ENCODE results near the gene KCNA1. TPM values are rescaled to one million over a fixed set of nuclear protein-coding genes. Genes with fewer than 3 reads are reported as not detected.

Gene KCNA1
- total RNA-seq = not detected in 2 replicates
- polyA plus RNA-seq = not detected in 2 replicates
- polyA plus RNA-seq (2011; cell fraction: cytosol; rRNA removed) = not detected in 2 replicates
- not detected in 2 replicates for polyA plus RNA-seq (2011; cell fraction: nucleus; rRNA removed)
- not detected in 2 replicates for polyA plus RNA-seq (2012)
- not detected in 2 replicates for polyA minus RNA-seq
- not detected for polyA minus RNA-seq (2011; cell fraction: cytosol; rRNA and poly(A)+ RNA removed)
- not detected in 2 replicates for polyA minus RNA-seq (2011; cell fraction: nucleus; rRNA and poly(A)+ RNA removed)
- Bru-seq, nascent RNA = not detected
- BruChase-seq, experiment 1, labeled RNA remaining after a 6-hour chase = not detected
- BruChase-seq, experiment 2, labeled RNA remaining after a 2-hour chase = not detected
- long read RNA-seq = 0 reads

GRCh38 chr12:4909734-4910501 lies at the start of gene KCNA1:
Gene KCNA1, plus strand, starts transcription at chr12:4909905. Its CDS starts 1,474 bp downstream, at chr12:4911379.
- H3K36me3 ChIP-seq (ENCODE audit: control insufficient read depth in 2 of 2, extremely low read depth in 1 of 2, insufficient read depth in 2 of 2, low read length in 2 of 2) = no peaks in the 10 kb centered on the region
- H3K27me3 ChIP-seq (ENCODE audit: control insufficient read depth in 2 of 2, insufficient read depth in 2 of 2, low read length in 2 of 2) = peaks cover 42 to 53% of the 10 kb centered on the region in 2 experiments
- H3K4me1 ChIP-seq (ENCODE audit: control insufficient read depth, extremely low read depth, insufficient read depth, low read length) = peaks cover 2% of the 10 kb centered on the region
- no peaks in the 10 kb centered on the region for H4K20me1 ChIP-seq (replicated peaks; ENCODE audit: control insufficient read depth, extremely low read depth, insufficient read depth, low read length)
- DNase-seq (ENCODE audit: low read depth, low spot score) (no peak), FAIRE-seq (no peak)
- intact Hi-C loops (cut with micrococcal nuclease) (no loop called here), dilution Hi-C loops (cut with MboI; ENCODE audit: extremely low pct_ligation_motif_present, low sequenced_read_pairs) (no loop called here)
- no peak within 1 kb of the TSS for H3K27ac ChIP-seq (ENCODE audit: insufficient read depth, low read depth, low read length)
- H3K79me2 ChIP-seq (ENCODE audit: control insufficient read depth, insufficient read depth, low read length) = no peaks in the 10 kb centered on the region
- H3K4me3 ChIP-seq (replicated peaks in 1 of 3; ENCODE audit: insufficient read depth in 1 of 3, low read depth in 1 of 3, low read length in 3 of 3) = no peak within 1 kb of the TSS
- ChIA-PET CTCF (interaction anchor here (1.5 kb wide), 1 partner anchor 52 kb away, joined by 6 read pairs; no protein-coding TSS in a partner anchor), POLR2A (no interaction called here)
- H3K9ac ChIP-seq (replicated peaks; ENCODE audit: extremely low read depth, insufficient read depth, low read length) = no peak within 1 kb of the TSS
- BruUV-seq (replicated peaks) = no TSS peak
- H3K4me2 ChIP-seq (ENCODE audit: insufficient read depth, low read length) = peak within 1 kb of the TSS; percentile 31
- no peaks in the 10 kb centered on the region for H3K9me3 ChIP-seq (replicated peaks; ENCODE audit: control insufficient read depth, insufficient read depth, low read length)
- no peak for TF ChIP-seq MAX (IDR thresholded peaks at IDR 0.05; ENCODE audit: insufficient read depth, insufficient read length)
- peak; percentile 67 for TF ChIP-seq EZH2 (IDR thresholded peaks at IDR 0.05; ENCODE audit: borderline replicate concordance, low read depth, low read length, severe bottlenecking)
- no peaks in the 10 kb centered on the region for H3K9me1 ChIP-seq (replicated peaks; ENCODE audit: control insufficient read depth, extremely low read depth, insufficient read depth, low read length)
- H2AFZ ChIP-seq (ENCODE audit: low read depth, low read length) = peak within 1 kb of the TSS; percentile 6

GRCh38 chr12:4860741-4861140 lies 49.0 kb upstream of the KCNA1 start:
- Histone ChIP-seq H3K4me3 (replicated peaks in 1 of 3; ENCODE audit: insufficient read depth in 1 of 3, low read depth in 1 of 3, low read length in 3 of 3) (no peak overlapping the region), H3K79me2 (ENCODE audit: control insufficient read depth, insufficient read depth, low read length) (no peaks in the 10 kb centered on the region), H2AFZ (ENCODE audit: low read depth, low read length) (no peak overlapping the region), H3K36me3 (ENCODE audit: control insufficient read depth in 2 of 2, extremely low read depth in 1 of 2, insufficient read depth in 2 of 2, low read length in 2 of 2) (no peaks in the 10 kb centered on the region), H3K27me3 (ENCODE audit: control insufficient read depth in 2 of 2, insufficient read depth in 2 of 2, low read length in 2 of 2) (peaks cover 0 to 6% of the 10 kb centered on the region in 2 experiments), H3K9me3 (replicated peaks; ENCODE audit: control insufficient read depth, insufficient read depth, low read length) (no peaks in the 10 kb centered on the region), H4K20me1 (replicated peaks; ENCODE audit: control insufficient read depth, extremely low read depth, insufficient read depth, low read length) (no peaks in the 10 kb centered on the region), H3K27ac (ENCODE audit: insufficient read depth, low read depth, low read length) (no peak overlapping the region), H3K9me1 (replicated peaks; ENCODE audit: control insufficient read depth, extremely low read depth, insufficient read depth, low read length) (no peaks in the 10 kb centered on the region), H3K4me2 (ENCODE audit: insufficient read depth, low read length) (no peak overlapping the region), H3K4me1 (ENCODE audit: control insufficient read depth, extremely low read depth, insufficient read depth, low read length) (no peaks in the 10 kb centered on the region), H3K9ac (replicated peaks; ENCODE audit: extremely low read depth, insufficient read depth, low read length) (no peak overlapping the region)
- dilution Hi-C loops (cut with MboI; ENCODE audit: extremely low pct_ligation_motif_present, low sequenced_read_pairs) (no loop called here), intact Hi-C loops (cut with micrococcal nuclease) (no loop called here)
- BruUV-seq (replicated peaks) = no TSS peak
- ChIA-PET POLR2A (no interaction called here), CTCF (interaction anchor here (7.5 kb wide), 1 partner anchor 224 kb away, joined by 94 read pairs; no protein-coding TSS in a partner anchor)
- no peak for FAIRE-seq
- TF ChIP-seq JUN (IDR thresholded peaks at IDR 0.05; ENCODE audit: borderline replicate concordance, insufficient read depth, insufficient read length, low read depth) (no peak), CTCF (IDR thresholded peaks at IDR 0.05; ENCODE audit: extremely low read depth in 1 of 2, insufficient read depth in 1 of 2, low read depth in 1 of 2, low read length in 2 of 2) (no peak), FOS (IDR thresholded peaks at IDR 0.05; ENCODE audit: borderline replicate concordance, insufficient read depth, low read length) (no peak), EZH2 (IDR thresholded peaks at IDR 0.05; ENCODE audit: borderline replicate concordance, low read depth, low read length, severe bottlenecking) (no peak), MYC (IDR thresholded peaks at IDR 0.05; ENCODE audit: low read depth, low read length) (no peak), MAX (IDR thresholded peaks at IDR 0.05; ENCODE audit: insufficient read depth, insufficient read length) (no peak), GATA2 (IDR thresholded peaks at IDR 0.05; ENCODE audit: insufficient read depth, insufficient read length, low read depth, low read length) (no peak), POLR2AphosphoS5 (IDR thresholded peaks at IDR 0.05; ENCODE audit: insufficient read depth, low read depth, low read length) (no peak), POLR2A (IDR thresholded peaks at IDR 0.05; ENCODE audit: low read depth, low read length) (no peak)
- DNase-seq (ENCODE audit: low read depth, low spot score) = no peak
